IMR-90 (cell line): ENCODE measurements around the gene PPM1J. TPM values are rescaled to one million over a fixed set of nuclear protein-coding genes. Genes with fewer than 3 reads are reported as not detected.
A peak's percentile ranks its signal among the peaks of the same experiment; 100 is the strongest.

Experiments used
- ATAC-seq: fragments of 200-7000 bp; cut with Tn5 transposase; 2 replicates; pipeline ENCODE4 v1.9.1; 2020; ENCODE audit warnings: low read depth, mild to moderate bottlenecking, moderate library complexity
- Bru-seq: library from RNA; stranded (reverse); fragments of 400-500 nt; gene quantifications from one replicate; lab custom pipeline; 2021; lab: Mats Ljungman, UMichigan
- BruChase-seq, 2 experiments: library from RNA; stranded (reverse); fragments of 400-500 nt; gene quantifications; one replicate each; lab custom pipeline; 2021; lab: Mats Ljungman, UMichigan
- BruUV-seq: library from RNA; stranded (reverse); fragments of 400-500 nt; replicated peaks from 2 replicates; lab custom pipeline; 2021; lab: Mats Ljungman, UMichigan
- CTCF ChIA-PET: fragments of 300-600 bp; formaldehyde crosslinking; extraction: SDS; loops from one replicate; lab custom pipeline; 2021; ENCODE audit warnings: antibody characterized with exemption; lab: Yijun Ruan, JAX
- POLR2A ChIA-PET: fragments of 300-600 bp; sonication (Branson Sonifier 250); formaldehyde crosslinking; loops from one replicate; lab custom pipeline; 2022; ENCODE audit warnings: antibody characterized with exemption; ENCODE audit not compliant: unreplicated experiment; lab: Charles Lee
- DNase-seq: peaks from one replicate; pipeline ENCODE4 v3.0.0; 2013
- H2AFZ ChIP-seq: replicated peaks from 2 replicates; pipeline ENCODE3; 2013; ENCODE audit warnings: low read length, mild to moderate bottlenecking; ENCODE audit not compliant: poor library complexity
- H2AK5ac ChIP-seq: 2 replicates; pipeline ENCODE4 v1.6.1; 2013; ENCODE audit warnings: low read depth, low read length, inconsistent platforms
- H2AK9ac ChIP-seq: replicated peaks from 2 replicates; pipeline ENCODE3; 2013; ENCODE audit warnings: mild to moderate bottlenecking, low read depth, low read length, moderate library complexity; ENCODE audit not compliant: poor library complexity
- H2BK120ac ChIP-seq: 2 replicates; pipeline ENCODE4 v1.6.1; 2013; ENCODE audit warnings: low read depth, low read length, inconsistent platforms
- H2BK15ac ChIP-seq: 3 replicates; pipeline ENCODE4 v1.6.1; 2013; ENCODE audit warnings: low read depth, low read length, inconsistent platforms
- H2BK20ac ChIP-seq: 2 replicates; pipeline ENCODE4 v1.6.1; 2013; ENCODE audit warnings: low read depth, mild to moderate bottlenecking, inconsistent platforms, low read length, moderate library complexity
- H2BK5ac ChIP-seq: 2 replicates; pipeline ENCODE4 v1.6.1; 2013; ENCODE audit warnings: mild to moderate bottlenecking, low read depth, low read length, inconsistent platforms; ENCODE audit not compliant: poor library complexity, severe bottlenecking
- H3K14ac ChIP-seq: replicated peaks from 2 replicates; pipeline ENCODE4 v1.6.1; 2013; ENCODE audit warnings: low read depth, low read length, inconsistent platforms
- H3K18ac ChIP-seq: 2 replicates; pipeline ENCODE4 v1.6.1; 2013; ENCODE audit warnings: low read depth, low read length, control low read depth
- H3K23ac ChIP-seq: 2 replicates; pipeline ENCODE4 v1.6.1; 2013; ENCODE audit warnings: low read depth, low read length, inconsistent platforms
- H3K27ac ChIP-seq: 2 replicates; pipeline ENCODE4 v1.5.1; 2013; ENCODE audit warnings: mild to moderate bottlenecking, control low read depth, low read length; ENCODE audit not compliant: insufficient read depth
- H3K27me3 ChIP-seq: 2 replicates; pipeline ENCODE4 v1.6.1; 2013; ENCODE audit warnings: low read length; ENCODE audit not compliant: control insufficient read depth, insufficient read depth
- H3K36me3 ChIP-seq: 2 replicates; pipeline ENCODE4 v1.6.1; 2013; ENCODE audit warnings: low read length, mixed read lengths; ENCODE audit not compliant: control insufficient read depth, insufficient read depth
- H3K4ac ChIP-seq: 2 replicates; pipeline ENCODE4 v1.6.1; 2013; ENCODE audit warnings: low read depth, low read length, inconsistent platforms
- H3K4me1 ChIP-seq: 2 replicates; pipeline ENCODE4 v1.6.1; 2013; ENCODE audit warnings: low read length, mixed read lengths; ENCODE audit not compliant: control insufficient read depth, insufficient read depth
- H3K4me2 ChIP-seq: 2 replicates; pipeline ENCODE4 v1.6.1; 2013; ENCODE audit warnings: low read depth, mild to moderate bottlenecking, control low read depth, low read length, moderate library complexity
- H3K4me3 ChIP-seq: 2 replicates; pipeline ENCODE4 v1.5.1; 2013; ENCODE audit warnings: low read depth, mild to moderate bottlenecking, control low read depth, low read length, moderate library complexity; ENCODE audit not compliant: insufficient read depth
- H3K56ac ChIP-seq: 2 replicates; pipeline ENCODE4 v1.6.1; 2013; ENCODE audit warnings: low read length, inconsistent platforms; ENCODE audit not compliant: insufficient read depth; ENCODE audit errors: extremely low read depth
- H3K79me1 ChIP-seq, 2 experiments: 2 replicates each; pipeline ENCODE4 v1.6.1; 2013; ENCODE audit warnings: low read length in 2 of 2, inconsistent platforms in 1 of 2, low read depth in 1 of 2
- H3K9ac ChIP-seq: 2 replicates; pipeline ENCODE4 v1.6.1; 2013; ENCODE audit warnings: low read depth, low read length, control low read depth
- H3K9me1 ChIP-seq: 2 replicates; pipeline ENCODE4 v1.6.1; 2013; ENCODE audit warnings: low read length, inconsistent platforms; ENCODE audit not compliant: insufficient read depth
- H3K9me3 ChIP-seq: 2 replicates; pipeline ENCODE4 v1.6.1; 2013; ENCODE audit warnings: low read length; ENCODE audit not compliant: control insufficient read depth, insufficient read depth
- H4K20me1 ChIP-seq: 2 replicates; pipeline ENCODE4 v1.6.1; 2013; ENCODE audit warnings: low read length, inconsistent platforms; ENCODE audit not compliant: insufficient read depth
- H4K5ac ChIP-seq: 2 replicates; pipeline ENCODE4 v1.6.1; 2013; ENCODE audit warnings: mild to moderate bottlenecking, low read depth, low read length, control low read depth
- H4K8ac ChIP-seq, 2 experiments: 2 replicates each; pipeline ENCODE4 v1.6.1; 2013; ENCODE audit warnings: low read depth in 2 of 2, low read length in 2 of 2, control low read depth in 1 of 2, inconsistent platforms in 1 of 2
- H4K91ac ChIP-seq: 2 replicates; pipeline ENCODE4 v1.6.1; 2013; ENCODE audit warnings: low read depth, low read length, inconsistent platforms; ENCODE audit not compliant: insufficient read depth
- BHLHE40 ChIP-seq: fragments of 150-350 bp; IDR thresholded peaks from 2 replicates; pipeline ENCODE4 v1.6.1; 2016; ENCODE audit warnings: mild to moderate bottlenecking, low read depth, low read length
- MXI1 ChIP-seq: IDR thresholded peaks from 2 replicates; pipeline ENCODE4 v1.6.1; 2012; ENCODE audit warnings: low read depth, mild to moderate bottlenecking, low read length, moderate library complexity, borderline replicate concordance
- WGBS, 2 experiments: methylation state at CpG; one replicate each; pipeline versions ENCODE4 v1.1.5 to v1.1.7; 2013; ENCODE audit warnings: missing lambda C conversion rate in 2 of 2; ENCODE audit not compliant: insufficient read length in 1 of 2; ENCODE audit errors: extremely low coverage in 2 of 2; 5-methylcytosine and 5-hydroxymethylcytosine counted together
- dilution Hi-C: fragments of 300-500 bp; cut with HindIII; formaldehyde crosslinking; loops from one replicate; pipeline ENCODE4 v1.14.3; 2018; ENCODE audit warnings: low sequenced_read_pairs; ENCODE audit not compliant: unreplicated experiment
- in situ Hi-C: fragments of 300-500 bp; cut with MboI; formaldehyde crosslinking; loops from 3 replicates; pipeline ENCODE4 v1.14.3; 2019; ENCODE audit warnings: low sequenced_read_pairs, inconsistent platforms, mixed read lengths
- intact Hi-C: fragments of 100-400 bp; cut with micrococcal nuclease; formaldehyde crosslinking; loops from 2 replicates; pipeline ENCODE4 v1.10.0; 2022
- long read RNA-seq: library from polyadenylated mRNA; unstranded; transcript quantifications from one replicate; pipeline ENCODE4 v2.0.0, GENCODE V29; 2021; ENCODE audit not compliant: unreplicated experiment
- polyA plus RNA-seq, 3 experiments: library from polyadenylated mRNA; depleted of rRNA; stranded (reverse); fragments of >200 nt; gene quantifications; 2 replicates each; pipeline ENCODE4 v1.2.3, GENCODE V29; 2012; ENCODE audit warnings: low replicate concordance in 1 of 3
- total RNA-seq: library from RNA; depleted of rRNA; stranded (reverse); fragments of >200 nt; gene quantifications from 2 replicates; pipeline ENCODE4 v1.2.3, GENCODE V29; 2012; rRNA removed

Gene PPM1J
- total RNA-seq (1.4 and 1.8 TPM in 2 replicates), polyA plus RNA-seq (2012; rRNA removed) (2.4 and 2.8 TPM in 2 replicates), Bru-seq, nascent RNA (not detected), BruChase-seq, experiment 1, labeled RNA remaining after a 6-hour chase (percentile 12 among the genes with signal in this experiment), BruChase-seq, experiment 2, labeled RNA remaining after a 2-hour chase (not detected)
- polyA plus RNA-seq (2012; cell fraction: cytosol; rRNA removed) = 2.1 and 3.2 TPM in 2 replicates
- 6.2 and 9.1 TPM in 2 replicates for polyA plus RNA-seq (2012; cell fraction: nucleus; rRNA removed; ENCODE audit: low replicate concordance)
- long read RNA-seq, partial matches to known transcripts = 0 of 5 reads
- long read RNA-seq, other reads (novel, unspliced or antisense) = 3 of 5 reads

GRCh38 chr1:112715264-112716053 lies at the start of gene PPM1J:
PPM1J (minus strand) TSS chr1:112715332; CDS start chr1:112715301, 31 bp downstream.
- BruUV-seq = no TSS peak
- POLR2A ChIA-PET = no interaction called here

More at GRCh38 chr1:112715264-112716053, at the start of gene PPM1J:
- Histone ChIP-seq H4K20me1 (no peaks in the 10 kb centered on the region), H2BK5ac (no peak within 1 kb of the TSS), H3K56ac (no peak within 1 kb of the TSS), H3K4me2 (peak within 1 kb of the TSS; percentile 92), H4K91ac (no peak within 1 kb of the TSS), H3K4me1 (no peaks in the 10 kb centered on the region), H3K4me3 (peak within 1 kb of the TSS; percentile 68), H2BK20ac (no peak within 1 kb of the TSS), H3K9me1 (peaks cover 3% of the 10 kb centered on the region; the same call in 1 of the 2 replicates), H3K27ac (no peak within 1 kb of the TSS), H2AK9ac (peak within 1 kb of the TSS; percentile 83), H2BK15ac (no peak within 1 kb of the TSS; the same call in 2 of the 3 replicates), H2AK5ac (no peak within 1 kb of the TSS), H4K8ac (no peak within 1 kb of the TSS), H3K9ac (peak within 1 kb of the TSS; percentile 19), H2AFZ (peak within 1 kb of the TSS; percentile 94), H3K79me1 (no peaks in the 10 kb centered on the region), H3K14ac (no peak within 1 kb of the TSS), H3K36me3 (no peaks in the 10 kb centered on the region), H3K9me3 (no peaks in the 10 kb centered on the region), H3K18ac (no peak within 1 kb of the TSS), H2BK120ac (no peak within 1 kb of the TSS), H3K23ac (0 out of 2 replicates have a peak within 1 kb of the TSS, but pooled peaks have one; percentile 4), H3K4ac (no peak within 1 kb of the TSS), H3K27me3 (peaks cover 7% of the 10 kb centered on the region; the same call in 1 of the 2 replicates), H4K5ac (no peak within 1 kb of the TSS)
- in situ Hi-C loops (loop anchor here (5.0 to 25.0 kb wide), 3 partner anchors 92 to 972 kb away; partner anchors contain the start of gene SLC16A1), intact Hi-C loops (loop anchor here (1.0 to 10.0 kb wide), 6 partner anchors 89 to 962 kb away; partner anchors contain the start of genes LRIG2 and SLC16A1), dilution Hi-C loops (no loop called here)
- 0% methylated on average over 19 of the region's 51 CpGs; no CpG with 5 or more reads in 1 of the 2 experiments for WGBS, 2 experiments
- ATAC-seq = peak; percentile 79
- TF ChIP-seq BHLHE40 (no peak), MXI1 (0 out of 2 replicates have a peak, but pooled peaks have one; percentile 55)
- DNase-seq = peak; percentile 83
- CTCF ChIA-PET = interaction anchor here (0.7 to 4.7 kb wide), 17 partner anchors 11 to 963 kb away, joined by 3 to 32 read pairs (median 3); partner anchors contain the start of gene LRIG2
